Muscle layer of duodenum (tissue), 2 donors: ENCODE measurements around the gene ZBTB3.

Experiments
- H3K27ac ChIP-seq: one replicate; pipeline ENCODE4 v1.7.0; 2013; ENCODE audit warnings: mild to moderate bottlenecking, low read length
- H3K27me3 ChIP-seq: one replicate; pipeline ENCODE4 v1.7.0; 2013; ENCODE audit warnings: low read depth, mild to moderate bottlenecking, control low read depth, low read length
- H3K36me3 ChIP-seq, 2 donors: one replicate each; pipeline ENCODE4 v1.7.0; 2013; ENCODE audit warnings: low read length in 2 of 2, control low read depth in 1 of 2, mild to moderate bottlenecking in 1 of 2; ENCODE audit not compliant: insufficient read depth in 2 of 2, control insufficient read depth in 1 of 2
- H3K4me1 ChIP-seq, 2 donors: one replicate each; pipeline ENCODE4 v1.7.0; 2013; ENCODE audit warnings: low read length in 2 of 2, mild to moderate bottlenecking in 2 of 2, control low read depth in 1 of 2, moderate library complexity in 1 of 2; ENCODE audit not compliant: insufficient read depth in 2 of 2, control insufficient read depth in 1 of 2
- H3K4me3 ChIP-seq, 2 donors: one replicate each; pipeline ENCODE4 v1.7.0; 2013; ENCODE audit warnings: low read length in 2 of 2, low read depth in 1 of 2, mild to moderate bottlenecking in 1 of 2
- H3K9me3 ChIP-seq, 2 donors: one replicate each; pipeline ENCODE4 v1.7.0; 2013; ENCODE audit warnings: low read length in 2 of 2, control low read depth in 1 of 2, mild to moderate bottlenecking in 1 of 2; ENCODE audit not compliant: control insufficient read depth in 1 of 2
- donor health status: healthy.

ZBTB3 gene

DNA sequence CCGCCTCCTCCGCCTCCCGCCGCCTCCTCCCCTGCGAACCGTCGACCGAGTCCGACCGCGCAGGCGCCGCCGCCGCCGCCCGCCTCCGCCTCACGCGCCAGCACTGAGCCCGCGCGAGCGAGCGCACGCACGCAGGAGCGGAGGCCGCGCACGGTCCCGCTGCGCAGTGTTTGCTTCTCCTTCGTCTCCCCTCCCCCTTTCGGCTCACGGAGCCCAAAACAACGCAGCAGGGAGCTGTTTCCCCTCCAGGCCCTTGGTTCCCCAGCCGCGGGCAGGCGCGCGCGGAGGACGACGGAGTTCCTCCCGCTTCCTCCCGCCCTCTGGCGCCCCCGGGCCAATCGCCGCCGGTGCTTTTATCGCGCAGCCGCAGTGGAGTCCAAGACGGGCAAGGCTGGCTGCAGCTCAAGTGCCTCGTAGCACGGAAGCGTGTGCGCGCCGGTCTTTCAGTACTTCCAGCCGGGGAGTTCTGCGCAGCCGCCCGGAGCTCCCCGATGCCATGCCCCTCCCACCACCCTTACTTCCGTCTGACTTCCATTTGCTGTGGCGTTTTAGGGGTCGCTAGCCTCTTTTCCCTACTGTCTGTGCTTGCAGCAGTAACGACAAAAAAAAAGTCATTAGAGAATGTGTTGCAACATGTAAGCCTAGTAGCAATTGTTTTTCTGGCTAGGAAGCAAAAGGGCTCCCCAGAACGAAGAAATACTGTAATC is 26.6 kb downstream of the ZBTB3 start, which contains the start of gene HNRNPUL2:
HNRNPUL2 (minus strand) TSS at position 293 of the 707 bp plus-strand sequence. CDS start 301 bp downstream, outside the sequence.
- no peaks in the 10 kb centered on the region for H3K9me3 ChIP-seq
- peaks cover 18% of the 10 kb centered on the region in 2 donors for H3K36me3 ChIP-seq
- H3K27me3 ChIP-seq, result no peaks in the 10 kb centered on the region
- H3K4me3 ChIP-seq, result peak within 1 kb of the TSS; percentile 92 to 96
- peak within 1 kb of the TSS; percentile 99 for H3K27ac ChIP-seq
- H3K4me1 ChIP-seq, result peaks cover 4 to 48% of the 10 kb centered on the region in 2 donors

DNA sequence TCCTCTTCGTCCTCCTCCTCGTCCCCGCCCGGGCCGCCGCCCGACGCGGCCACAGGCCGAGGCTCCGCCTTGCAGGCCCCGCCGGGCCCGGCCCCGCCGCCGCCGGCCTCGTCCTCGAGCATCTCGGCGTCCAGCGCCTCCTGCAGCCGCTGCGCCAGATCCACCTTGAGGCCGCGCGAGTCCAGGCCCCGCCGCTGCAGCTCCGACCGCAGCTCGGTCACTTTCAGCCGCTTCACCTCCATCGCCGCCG is 27.1 kb downstream of the ZBTB3 start:
- Histone ChIP-seq H3K36me3 (peaks cover 22 to 23% of the 10 kb centered on the region in 2 donors), H3K4me3 (peak overlapping the region; percentile 92 to 96), H3K27ac (peak overlapping the region; percentile 87), H3K9me3 (no peaks in the 10 kb centered on the region), H3K4me1 (peaks cover 4 to 48% of the 10 kb centered on the region in 2 donors), H3K27me3 (no peaks in the 10 kb centered on the region)

DNA sequence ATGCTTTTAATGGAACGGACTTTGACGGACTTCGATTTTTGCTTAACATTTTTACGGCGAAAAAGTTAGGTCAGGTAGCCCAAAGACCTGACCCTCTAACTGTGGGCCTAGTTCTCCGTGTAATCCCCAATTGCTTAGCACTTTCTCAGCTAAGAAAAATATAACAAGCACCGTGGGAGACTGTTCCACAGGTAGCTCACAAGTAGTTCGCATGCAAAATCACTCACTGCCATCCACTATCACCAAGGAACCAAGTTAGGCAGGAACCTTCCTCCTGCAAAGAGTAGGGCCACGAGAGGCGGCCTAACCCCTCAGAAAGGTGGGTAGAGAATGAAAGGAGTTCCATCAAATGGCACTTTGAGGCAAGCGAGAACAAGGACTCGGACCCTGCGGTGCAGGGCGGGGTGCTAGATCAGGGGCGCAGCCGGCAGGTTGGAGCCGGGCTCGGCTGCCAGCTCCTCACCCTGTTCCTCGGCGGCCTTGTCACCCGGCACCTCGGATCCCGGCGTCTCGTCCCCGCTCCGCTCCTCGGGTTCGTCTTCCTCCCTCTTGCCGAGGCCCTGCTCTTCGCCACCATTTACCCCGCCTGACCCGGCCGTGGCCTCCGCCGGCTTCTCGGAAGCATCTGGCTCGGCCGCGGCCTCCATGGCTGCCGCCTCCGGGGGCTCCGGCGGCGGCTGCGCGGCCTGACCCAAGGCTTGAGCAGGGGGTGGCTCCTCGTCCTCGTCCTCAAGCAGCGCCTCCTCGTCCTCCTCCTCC is 27.6 kb downstream of the ZBTB3 start:
- H3K27ac ChIP-seq, result peak overlapping the region; percentile 87

DNA sequence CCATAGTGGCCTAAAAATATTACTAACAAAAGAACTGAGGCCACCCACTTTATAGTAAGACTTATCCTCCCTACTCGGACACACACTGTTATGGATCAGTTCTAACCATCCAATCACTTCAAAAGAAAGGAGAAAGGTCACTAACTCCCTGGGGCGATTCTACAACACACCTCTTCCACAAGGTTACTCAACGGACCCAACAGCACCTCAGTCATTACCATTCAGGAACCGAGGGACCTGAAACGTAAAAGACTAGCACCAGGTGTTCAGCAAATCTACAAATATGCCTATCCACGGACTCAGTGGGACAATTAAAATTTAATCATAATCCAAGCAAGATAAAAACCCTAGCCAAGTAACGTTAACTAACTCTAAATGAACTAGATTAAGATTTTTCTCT is 28.3 kb downstream of the ZBTB3 start:
- Histone ChIP-seq H3K9me3 (no peaks in the 10 kb centered on the region), H3K27ac (peak overlapping the region; percentile 87), H3K4me3 (peak overlapping the region; percentile 92 to 96), H3K36me3 (peaks cover 29 to 33% of the 10 kb centered on the region in 2 donors), H3K4me1 (peaks cover 4 to 41% of the 10 kb centered on the region in 2 donors), H3K27me3 (no peaks in the 10 kb centered on the region)

More for the DNA sequence above, 27.6 kb downstream of the ZBTB3 start:
- Histone ChIP-seq H3K9me3 (no peaks in the 10 kb centered on the region), H3K27me3 (no peaks in the 10 kb centered on the region), H3K4me3 (peak overlapping the region; percentile 92 to 96), H3K4me1 (peaks cover 4 to 46% of the 10 kb centered on the region in 2 donors), H3K36me3 (peaks cover 26 to 27% of the 10 kb centered on the region in 2 donors)

DNA sequence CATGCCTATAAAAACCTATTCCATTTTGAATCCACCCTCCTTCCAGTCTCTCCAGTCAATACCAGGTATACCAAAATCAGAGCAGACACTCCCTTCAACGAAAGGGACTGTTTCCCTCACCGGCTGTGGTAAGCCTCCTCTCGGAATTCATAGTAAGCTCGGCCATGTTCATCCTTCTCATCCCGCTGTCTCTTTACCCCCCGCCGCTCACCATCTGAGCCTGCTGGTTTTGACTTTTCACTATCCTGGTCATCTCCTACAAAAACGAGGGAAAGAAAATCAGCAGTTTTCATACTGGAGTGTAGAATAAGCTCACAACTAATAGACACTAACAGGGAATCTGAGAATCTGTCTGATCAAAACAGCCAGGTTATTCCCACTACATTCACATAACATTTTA is 29.8 kb downstream of the ZBTB3 start:
- Histone ChIP-seq H3K4me3 (peak overlapping the region; percentile 92 to 96), H3K27me3 (no peaks in the 10 kb centered on the region), H3K36me3 (peaks cover 43 to 44% of the 10 kb centered on the region in 2 donors), H3K9me3 (no peaks in the 10 kb centered on the region), H3K4me1 (peaks cover 4 to 29% of the 10 kb centered on the region in 2 donors), H3K27ac (peak overlapping the region; percentile 18)

DNA sequence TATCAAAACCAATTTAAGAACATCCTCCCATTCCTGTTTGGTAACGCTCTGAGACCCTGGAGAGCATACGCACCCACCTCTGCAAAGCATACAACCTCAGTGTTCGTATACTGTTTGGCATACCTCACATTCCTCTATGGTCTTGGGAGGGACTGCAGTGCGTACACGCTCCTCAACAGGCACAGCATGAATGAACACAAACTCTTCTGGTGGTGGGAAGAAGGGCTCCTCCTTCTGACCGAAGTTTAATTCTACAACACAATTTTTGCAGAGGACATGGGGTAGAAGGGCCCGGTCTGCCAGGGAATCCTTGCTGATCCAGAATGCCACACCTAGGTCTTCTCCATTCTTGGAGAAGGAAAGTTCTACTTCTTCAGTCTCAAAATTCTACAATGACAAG is 32.0 kb downstream of the ZBTB3 start:
- no peaks in the 10 kb centered on the region for H3K27me3 ChIP-seq
- peaks cover 56 to 59% of the 10 kb centered on the region in 2 donors for H3K36me3 ChIP-seq
- H3K4me3 ChIP-seq, result no peak overlapping the region
- H3K27ac ChIP-seq, result no peak overlapping the region
- peaks cover 4 to 29% of the 10 kb centered on the region in 2 donors for H3K4me1 ChIP-seq
- no peaks in the 10 kb centered on the region for H3K9me3 ChIP-seq

DNA sequence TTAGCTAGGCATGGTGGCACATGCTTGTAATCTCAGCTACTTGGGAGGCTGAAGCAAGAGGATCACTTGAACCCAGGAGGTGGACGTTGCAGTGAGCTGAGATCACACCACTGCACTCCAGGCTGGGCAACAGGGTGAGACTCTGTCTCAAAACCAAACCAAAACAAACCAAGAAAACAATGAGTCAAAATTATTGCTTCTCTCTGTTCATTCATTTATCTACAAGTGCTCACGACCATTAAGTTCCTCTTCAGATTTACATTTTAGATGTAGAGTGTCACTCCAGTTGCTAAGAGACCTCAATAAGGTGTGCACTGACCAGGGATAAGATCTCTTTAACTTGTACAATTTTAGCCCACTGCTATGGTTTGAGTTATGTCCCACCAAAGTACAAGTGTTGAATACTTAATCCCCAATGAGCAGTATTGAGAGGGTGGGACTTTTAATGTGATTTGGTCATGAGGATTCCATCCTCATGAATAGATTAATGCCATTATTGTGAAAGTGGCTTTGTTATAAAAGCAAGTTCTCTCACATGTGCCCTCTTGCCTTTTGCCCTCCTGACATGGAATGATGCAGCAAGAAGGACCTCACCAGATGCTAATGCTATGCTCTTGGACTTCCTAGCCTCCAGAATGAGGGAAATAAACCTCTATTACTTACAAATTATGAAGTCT is 34.5 kb downstream of the ZBTB3 start:
- Histone ChIP-seq H3K36me3 (peaks cover 80 to 84% of the 10 kb centered on the region in 2 donors), H3K27ac (no peak overlapping the region)

DNA sequence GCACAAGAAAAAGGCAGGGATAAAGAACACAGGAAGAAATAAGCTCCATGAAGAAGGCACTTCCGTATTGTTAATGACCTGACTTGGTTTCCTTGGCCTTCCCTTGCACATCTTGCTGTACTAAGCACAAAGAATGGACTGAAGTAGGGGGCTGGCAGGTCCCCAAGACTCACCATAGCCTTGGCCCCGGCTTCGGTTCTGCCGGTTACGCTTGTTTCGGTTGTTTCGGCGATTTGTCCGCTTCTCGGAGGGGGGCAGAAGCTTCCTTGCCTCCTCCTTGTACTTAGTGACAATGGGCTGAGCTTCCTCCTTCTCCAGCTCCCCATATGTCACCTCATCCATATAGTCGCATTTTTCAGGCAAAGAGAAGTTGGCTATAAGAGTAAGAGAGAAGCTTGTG is 37.1 kb downstream of the ZBTB3 start:
- Histone ChIP-seq H3K4me3 (no peak overlapping the region), H3K27ac (no peak overlapping the region), H3K27me3 (no peaks in the 10 kb centered on the region), H3K36me3 (peaks cover 74 to 88% of the 10 kb centered on the region in 2 donors), H3K4me1 (no peaks in the 10 kb centered on the region), H3K9me3 (no peaks in the 10 kb centered on the region)

More for the DNA sequence above, 34.5 kb downstream of the ZBTB3 start:
- Histone ChIP-seq H3K9me3 (no peaks in the 10 kb centered on the region), H3K4me3 (no peak overlapping the region), H3K27me3 (no peaks in the 10 kb centered on the region), H3K4me1 (peaks cover 0 to 11% of the 10 kb centered on the region in 2 donors)

DNA sequence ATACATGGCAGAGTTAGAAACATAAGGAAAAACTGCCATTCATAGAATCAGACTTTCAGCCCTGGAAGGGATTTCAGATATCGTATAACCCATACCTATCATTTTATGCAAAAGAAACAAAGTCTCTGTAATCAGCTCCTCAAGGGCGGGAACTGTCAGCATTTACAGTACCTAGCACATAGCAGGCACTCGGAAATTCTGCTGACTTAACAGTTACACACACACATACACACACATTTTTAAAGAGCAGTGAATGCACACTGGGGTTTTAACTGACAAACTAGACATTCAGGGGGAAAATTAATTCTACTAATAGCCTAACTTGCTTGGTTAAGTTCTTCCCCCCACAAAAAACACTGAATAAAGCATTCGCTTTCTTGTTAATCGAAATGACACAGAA is 37.8 kb downstream of the ZBTB3 start:
- H3K27ac ChIP-seq, result no peak overlapping the region
- no peak overlapping the region for H3K4me3 ChIP-seq
- H3K4me1 ChIP-seq, result no peaks in the 10 kb centered on the region
- H3K9me3 ChIP-seq, result no peaks in the 10 kb centered on the region
- no peaks in the 10 kb centered on the region for H3K27me3 ChIP-seq
- H3K36me3 ChIP-seq, result peaks cover 71 to 83% of the 10 kb centered on the region in 2 donors

DNA sequence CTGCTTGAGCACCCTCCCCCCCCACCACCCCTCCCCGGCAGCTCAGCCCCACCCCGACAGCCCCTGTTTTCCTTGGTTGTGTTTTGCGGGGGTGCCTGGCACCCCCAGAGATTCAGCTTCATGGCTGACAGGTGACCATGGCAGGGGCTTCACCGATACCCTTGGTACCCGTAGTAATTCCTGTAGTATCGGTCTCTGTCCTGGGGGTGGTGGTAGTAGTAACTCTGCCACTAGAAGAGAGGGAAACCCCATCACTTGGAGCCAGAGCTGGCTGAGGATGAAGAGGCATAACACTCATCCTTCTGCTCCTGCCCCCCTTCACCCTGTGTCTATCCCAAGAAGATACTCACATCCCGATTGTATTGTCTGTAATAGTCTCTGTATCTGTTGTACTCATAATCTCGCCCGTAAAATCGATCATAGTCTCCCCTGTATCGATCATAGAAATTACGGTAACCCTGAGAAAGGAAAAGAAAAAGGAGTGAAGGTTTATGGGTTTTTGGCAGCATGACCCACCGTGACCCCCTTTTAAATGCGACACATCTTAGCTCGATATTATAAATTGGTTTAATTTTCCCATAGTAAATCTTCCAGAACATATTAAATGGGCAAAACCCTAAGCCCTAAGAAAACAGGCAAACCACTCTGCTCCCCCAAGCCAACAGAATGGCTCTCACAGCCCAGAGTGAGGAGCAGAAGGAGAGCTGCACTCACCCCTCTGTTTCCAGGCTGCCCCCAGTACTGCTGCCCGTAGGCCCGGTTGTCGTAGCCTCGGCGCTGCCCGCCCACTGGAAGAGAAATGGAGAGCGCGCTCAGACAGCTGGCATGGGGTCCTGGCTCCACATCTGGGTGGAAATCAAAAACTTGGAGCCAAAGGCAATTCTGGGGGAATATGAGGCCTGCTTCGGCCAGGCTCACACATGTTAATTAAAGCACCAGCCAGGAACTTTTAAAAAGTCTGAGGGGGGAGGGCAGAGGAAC is 38.5 kb downstream of the ZBTB3 start:
- H3K4me1 ChIP-seq, result peaks cover 1 to 4% of the 10 kb centered on the region in 2 donors
- no peak overlapping the region for H3K27ac ChIP-seq
- peaks cover 71 to 76% of the 10 kb centered on the region in 2 donors for H3K36me3 ChIP-seq

More for the DNA sequence above, 38.5 kb downstream of the ZBTB3 start:
- H3K27me3 ChIP-seq, result no peaks in the 10 kb centered on the region
- H3K4me3 ChIP-seq, result no peak overlapping the region
- H3K9me3 ChIP-seq, result no peaks in the 10 kb centered on the region
